HEK293T (cell line): Measurements from ENCODE around the gene AK5.

Experiments
- FOXK2 ChIP-seq: fragments of 450-650 bp; IDR thresholded peaks from 2 replicates; pipeline ENCODE4 v1.6.1; 2016; ENCODE audit warnings: mild to moderate bottlenecking
- L3MBTL2 ChIP-seq: fragments of 450-650 bp; conservative IDR thresholded peaks from 2 replicates; pipeline ENCODE4 v1.6.1; 2016; ENCODE audit warnings: mild to moderate bottlenecking
- NFRKB ChIP-seq: fragments of 450-650 bp; IDR thresholded peaks from 2 replicates; pipeline ENCODE4 v1.6.1; 2016; ENCODE audit warnings: mild to moderate bottlenecking, moderate library complexity

DNA sequence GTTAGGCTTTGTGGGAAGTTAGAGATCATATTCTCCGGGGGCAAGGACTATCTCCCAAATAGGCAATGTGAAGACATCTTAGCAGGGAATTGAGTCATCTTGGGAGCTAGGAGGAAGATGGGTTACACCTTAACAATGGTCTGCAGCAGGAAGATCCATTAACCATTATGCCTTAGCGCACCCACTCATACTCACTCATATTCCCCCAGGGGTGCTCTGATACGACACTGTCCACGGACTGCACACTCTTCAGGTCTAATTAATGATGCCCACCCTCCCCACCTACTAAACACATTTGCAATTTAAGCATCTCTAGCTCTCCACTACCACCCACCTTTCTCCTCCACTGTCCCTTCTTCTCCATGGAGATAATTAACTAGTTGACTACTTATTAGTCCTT, 857 bp upstream of the AK5 start:
- TF ChIP-seq FOXK2 (no peak), L3MBTL2 (no peak), NFRKB (no peak)
